GM19463 (cell line): Measurements from ENCODE around the gene ADGRV1.

Experiments
- ATAC-seq: cut with Tn5 transposase; IDR thresholded peaks from one replicate; pipeline ENCODE4 v1.9.1; 2021; ENCODE audit warnings: mild to moderate bottlenecking, moderate library complexity; ENCODE audit not compliant: unreplicated experiment

The ADGRV1 gene

DNA sequence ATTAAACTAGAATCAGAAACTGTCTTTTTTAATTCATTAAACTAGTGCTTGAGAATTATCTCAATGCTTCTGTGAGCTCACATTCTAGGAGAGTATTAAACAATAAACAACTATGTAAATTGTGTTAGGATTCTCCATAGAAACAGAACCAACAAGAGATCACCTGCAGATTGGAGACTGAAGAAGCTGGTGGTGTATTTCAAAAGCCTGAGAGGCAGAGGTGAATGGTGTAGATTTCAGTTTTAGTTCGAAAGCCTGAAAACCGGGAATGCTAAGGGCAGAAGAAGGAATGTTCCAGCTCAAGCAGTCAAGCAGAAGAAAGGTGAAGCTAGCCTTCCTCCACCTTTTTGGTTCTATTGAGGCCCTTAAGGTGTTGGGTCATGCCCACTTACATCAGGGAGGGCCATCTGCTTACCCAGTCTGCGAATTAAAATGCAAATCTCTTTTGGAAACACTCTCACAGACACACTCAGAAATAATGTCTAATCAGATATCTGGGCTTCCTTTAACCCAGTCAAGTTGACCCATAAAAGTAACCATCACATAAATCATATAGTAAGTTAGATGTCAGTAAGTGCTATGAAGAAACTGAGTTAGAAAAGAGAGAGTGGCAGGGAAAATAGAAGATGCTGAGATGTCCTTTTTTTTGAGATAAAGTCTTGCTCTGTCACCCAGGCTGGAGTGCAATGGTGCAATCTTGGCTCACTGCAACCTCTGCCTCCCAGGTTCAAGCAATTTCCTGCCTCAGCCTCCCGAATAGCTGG, 533.1 kb downstream of the ADGRV1 start:
- no peak for ATAC-seq

DNA sequence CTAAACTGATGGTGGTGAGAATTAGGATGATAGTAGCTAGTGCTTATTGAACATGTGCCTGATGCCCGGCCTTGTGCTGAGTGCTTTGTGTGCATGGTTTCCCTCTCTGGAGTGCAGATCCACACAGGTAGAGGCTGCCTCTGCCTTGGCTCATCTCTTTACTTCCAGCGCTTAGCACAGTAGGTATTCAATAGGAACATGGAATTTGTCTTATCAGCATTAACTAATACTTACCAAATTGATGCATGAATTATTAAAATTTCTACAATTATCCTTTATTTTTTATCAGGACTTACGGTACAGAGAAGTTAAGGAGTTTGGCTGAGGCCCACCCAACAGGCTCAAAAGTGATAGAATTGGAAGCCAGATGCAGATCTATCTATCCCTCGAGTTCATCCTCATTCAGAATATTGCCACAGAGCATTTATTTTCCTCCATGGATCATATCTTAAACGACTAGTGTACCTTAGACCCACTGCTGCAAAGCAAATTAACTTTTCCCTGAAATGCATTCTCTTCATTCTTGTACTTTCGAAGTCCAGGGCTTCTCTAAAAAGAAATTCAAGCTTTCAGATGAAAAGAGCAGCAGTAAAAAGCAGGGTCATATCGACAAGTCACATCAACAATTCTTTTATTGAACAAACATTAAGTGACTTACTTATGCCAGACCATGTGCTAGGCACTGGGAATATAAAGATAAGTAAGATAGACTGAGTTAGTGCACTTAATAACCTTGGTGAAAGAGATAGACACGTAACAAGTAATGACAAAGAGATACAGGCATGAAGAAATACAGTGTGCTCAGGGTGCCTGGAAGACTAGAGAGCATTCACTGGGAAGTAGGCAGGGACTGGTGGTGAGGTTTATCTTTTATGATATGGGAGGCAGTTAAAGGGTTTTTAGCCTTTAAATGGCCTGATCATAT, 534.5 kb downstream of the ADGRV1 start:
- no peak for ATAC-seq

DNA sequence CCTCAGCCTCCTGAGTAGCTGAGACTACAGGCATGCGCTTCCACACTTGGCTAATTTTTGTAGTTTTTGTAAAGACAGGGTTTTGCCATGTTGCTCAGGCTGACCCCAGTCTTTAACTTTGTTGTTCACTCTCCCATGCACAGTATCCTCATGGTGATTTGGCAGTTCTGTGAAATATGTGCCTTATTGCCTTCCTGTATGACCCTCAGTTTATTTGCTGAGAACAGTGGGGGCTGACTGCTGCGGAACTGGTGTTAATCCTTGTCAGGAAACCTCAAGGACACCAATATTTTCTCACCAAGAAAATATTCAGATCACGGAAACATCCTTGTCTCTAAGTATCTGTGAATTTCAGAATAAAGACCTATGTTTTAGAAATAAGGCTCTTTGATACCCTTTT, 536.7 kb downstream of the ADGRV1 start:
- no peak for ATAC-seq

DNA sequence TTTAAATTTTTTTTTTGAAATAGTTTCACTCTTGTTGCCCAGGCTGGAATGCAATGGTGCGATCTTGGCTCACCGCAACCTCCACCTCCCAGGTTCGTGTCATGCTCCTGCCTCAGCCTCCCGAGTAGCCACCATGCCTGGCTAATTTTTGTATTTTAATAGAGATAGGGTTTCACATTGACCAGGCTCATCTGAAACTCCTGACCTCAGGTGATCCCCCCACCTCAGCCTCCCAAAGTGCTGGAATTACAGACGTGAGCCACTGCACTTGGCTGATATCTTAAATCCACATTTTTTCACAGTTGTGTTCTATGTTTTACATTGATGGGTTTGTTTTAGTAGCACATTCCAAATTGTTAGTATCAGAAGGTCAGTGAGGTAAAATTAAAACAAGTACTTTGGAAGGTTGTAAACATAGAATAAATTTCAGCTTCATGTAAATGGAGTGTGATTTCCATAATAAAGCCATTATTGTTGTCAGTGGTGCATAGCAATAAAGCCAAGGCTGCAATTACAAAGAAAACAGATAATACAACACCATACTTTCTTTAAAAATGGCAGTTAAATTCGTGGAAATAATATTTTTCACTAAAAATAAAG, 537.3 kb downstream of the ADGRV1 start:
- no peak for ATAC-seq

DNA sequence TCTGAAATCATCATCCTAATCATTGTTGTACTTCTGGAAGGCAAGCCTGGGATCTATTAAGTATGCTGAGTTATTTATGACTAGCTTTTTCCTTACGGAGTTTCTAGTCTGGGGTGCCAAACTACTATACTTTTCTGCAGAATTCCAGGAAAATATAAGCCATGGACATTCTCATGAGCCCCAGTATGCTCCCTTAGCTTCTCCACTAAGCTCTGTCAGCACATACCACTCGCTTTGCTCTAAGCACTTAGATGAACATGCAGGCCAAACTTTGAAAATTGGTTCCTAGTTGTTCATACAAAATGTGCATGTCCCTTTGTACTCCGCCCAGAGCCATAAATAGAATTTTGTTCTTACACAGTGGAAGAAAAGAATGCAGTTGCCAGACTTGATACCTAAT, 539.9 kb downstream of the ADGRV1 start:
- no peak for ATAC-seq

DNA sequence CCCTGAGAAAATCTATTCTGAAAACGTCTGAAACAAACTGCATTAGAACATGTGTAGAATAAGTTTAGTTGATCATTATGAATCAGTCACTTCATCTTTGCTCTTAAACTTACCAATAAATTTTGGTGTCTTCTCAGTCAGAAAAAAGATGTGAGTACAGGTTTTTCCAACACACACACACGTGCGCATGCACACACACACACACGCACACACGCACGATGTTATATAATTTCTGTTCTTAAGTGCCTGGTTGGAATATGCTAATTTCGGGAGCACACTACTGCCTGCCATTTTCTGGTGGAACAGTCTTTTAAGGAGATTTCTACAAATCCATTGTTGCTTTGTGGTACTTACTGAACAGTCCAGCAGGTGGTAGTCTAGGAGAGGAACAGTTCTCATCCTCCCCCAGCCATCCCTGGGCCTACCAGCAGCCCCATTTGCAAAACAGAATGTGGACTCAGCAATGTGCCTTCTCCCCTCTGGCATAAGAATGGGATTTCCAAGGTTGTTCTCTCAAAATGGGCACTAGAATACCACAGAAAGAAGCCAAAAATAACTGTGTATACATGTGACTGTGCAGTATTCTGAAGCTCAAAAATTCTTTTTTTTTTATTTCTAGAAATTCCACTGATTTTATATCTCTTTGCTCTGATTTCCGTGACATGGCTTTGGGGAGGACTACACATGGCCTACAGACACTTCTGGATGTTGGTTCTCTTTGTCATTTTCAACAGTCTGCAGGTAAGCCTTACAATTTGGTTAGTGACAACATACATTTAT, 543.2 kb downstream of the ADGRV1 start:
- ATAC-seq: peak; percentile 98

DNA sequence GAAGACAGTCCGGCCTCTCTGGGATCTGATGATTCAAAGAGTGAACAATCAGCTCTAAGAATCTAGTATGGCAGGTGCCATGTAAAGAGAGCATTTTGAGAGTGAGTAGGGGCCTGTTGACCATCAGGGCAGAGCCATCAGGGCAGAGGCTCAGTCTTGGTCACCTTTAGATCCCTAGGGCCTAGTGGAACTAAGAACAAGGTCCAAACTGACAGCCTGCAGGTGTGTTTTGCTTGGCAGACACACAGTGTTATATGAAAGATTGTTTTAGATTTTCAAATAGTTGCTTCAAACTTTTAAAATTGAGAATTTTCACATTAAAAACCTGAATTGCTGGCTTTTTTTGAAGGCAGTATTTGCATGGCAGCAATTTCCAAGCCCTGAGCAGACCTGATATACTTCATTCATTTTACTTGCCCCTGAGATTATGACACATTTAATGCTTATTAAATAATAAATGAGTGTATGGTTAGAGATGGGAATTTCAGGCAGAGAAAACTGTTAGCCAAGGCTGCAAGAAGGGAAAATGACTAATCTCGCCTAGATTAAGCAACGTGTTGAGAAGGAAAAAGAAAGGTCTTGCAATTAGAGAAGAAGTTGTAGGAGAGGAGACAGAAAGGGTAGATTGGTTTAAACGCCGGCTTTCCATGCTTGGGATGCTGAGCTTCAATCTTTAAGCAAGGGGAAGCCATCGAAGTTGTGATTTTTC, 544.9 kb downstream of the ADGRV1 start:
- no peak for ATAC-seq

DNA sequence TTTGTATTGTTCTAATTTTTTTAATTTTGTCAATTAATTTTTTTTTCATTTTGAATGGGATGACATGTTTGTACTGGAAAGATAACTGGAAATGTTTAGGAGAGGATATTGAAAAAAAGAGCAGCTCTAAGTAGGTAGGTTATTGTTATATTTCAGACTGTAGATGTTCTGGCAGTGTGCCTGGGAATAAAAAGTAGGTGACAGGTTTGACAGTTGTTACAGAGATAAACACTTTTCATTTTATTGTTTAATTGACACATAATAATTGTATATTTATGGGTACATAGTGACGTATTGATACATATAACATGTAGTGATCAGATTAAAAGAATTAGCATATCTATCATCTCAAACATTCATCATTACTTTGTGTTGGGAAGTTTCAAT, 545.5 kb downstream of the ADGRV1 start:
- no peak for ATAC-seq

DNA sequence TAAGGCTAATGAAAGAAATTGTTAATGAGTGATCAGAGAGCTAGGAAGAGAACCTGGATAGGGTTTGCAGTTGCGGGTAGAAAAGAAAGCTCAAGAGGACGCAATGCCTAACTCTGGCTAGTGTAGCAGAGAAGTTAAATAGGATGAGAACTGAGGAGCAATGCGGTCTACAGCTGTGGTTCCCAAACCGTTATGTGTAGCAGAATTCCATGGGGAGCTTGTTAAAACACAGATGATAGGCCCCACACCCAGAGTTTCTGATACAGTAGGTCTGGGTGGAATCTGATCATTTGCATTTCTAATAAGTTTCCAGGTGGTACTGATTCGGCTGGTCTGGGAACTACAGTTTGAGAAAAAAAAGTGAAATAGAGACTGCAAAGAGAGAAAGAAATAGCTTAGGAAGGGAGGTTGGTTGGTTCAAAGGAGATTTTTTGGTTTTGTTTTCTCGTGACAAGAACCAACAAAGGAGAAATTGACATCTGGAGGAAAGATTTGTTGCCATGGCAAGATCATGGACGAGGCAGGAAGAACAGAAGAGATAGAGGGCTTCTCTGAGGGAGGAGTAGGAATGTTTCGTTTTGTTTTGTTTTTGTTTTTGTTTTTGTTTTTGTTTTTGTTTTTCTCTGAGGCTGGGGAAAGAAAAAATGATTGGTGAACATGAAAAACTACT, 548.4 kb downstream of the ADGRV1 start:
- no peak for ATAC-seq

DNA sequence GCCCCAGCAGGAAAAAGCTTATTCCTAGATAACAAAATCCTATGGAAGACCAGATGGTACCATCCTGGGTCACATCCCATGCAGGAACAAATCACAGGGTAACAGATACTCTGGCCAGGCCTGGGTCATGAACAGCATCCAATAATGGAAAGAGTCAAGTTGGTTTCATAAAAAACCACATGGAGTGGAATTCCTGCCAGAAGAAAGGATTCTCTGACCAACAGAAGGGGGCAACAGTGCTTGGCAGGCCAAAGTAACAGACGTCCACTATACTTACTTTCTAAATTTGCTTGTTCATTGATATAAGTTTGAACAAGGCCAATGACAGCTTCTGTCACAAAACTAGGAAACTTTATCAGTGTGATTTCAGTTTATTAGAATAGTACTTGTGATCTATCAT, 551.0 kb downstream of the ADGRV1 start:
- no peak for ATAC-seq

DNA sequence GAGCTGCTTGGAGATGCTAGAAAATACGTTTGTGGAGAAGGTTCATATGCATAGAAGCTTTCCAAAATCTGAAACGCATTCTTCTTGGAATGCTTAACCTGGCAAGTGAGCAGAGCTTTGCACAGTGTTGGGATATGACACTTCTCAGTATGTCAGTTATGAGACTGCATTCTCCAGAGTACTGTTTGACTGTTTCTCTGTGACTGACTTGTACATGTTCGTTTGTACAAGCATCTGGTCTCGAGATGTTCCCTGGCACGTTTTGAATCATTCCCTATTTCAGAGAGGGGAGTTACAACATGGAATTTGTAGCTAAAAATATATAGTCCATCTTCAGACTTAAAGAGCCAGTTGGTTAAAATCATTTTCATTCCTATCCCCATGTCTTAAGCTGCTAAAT, 552.1 kb downstream of the ADGRV1 start:
- no peak for ATAC-seq

DNA sequence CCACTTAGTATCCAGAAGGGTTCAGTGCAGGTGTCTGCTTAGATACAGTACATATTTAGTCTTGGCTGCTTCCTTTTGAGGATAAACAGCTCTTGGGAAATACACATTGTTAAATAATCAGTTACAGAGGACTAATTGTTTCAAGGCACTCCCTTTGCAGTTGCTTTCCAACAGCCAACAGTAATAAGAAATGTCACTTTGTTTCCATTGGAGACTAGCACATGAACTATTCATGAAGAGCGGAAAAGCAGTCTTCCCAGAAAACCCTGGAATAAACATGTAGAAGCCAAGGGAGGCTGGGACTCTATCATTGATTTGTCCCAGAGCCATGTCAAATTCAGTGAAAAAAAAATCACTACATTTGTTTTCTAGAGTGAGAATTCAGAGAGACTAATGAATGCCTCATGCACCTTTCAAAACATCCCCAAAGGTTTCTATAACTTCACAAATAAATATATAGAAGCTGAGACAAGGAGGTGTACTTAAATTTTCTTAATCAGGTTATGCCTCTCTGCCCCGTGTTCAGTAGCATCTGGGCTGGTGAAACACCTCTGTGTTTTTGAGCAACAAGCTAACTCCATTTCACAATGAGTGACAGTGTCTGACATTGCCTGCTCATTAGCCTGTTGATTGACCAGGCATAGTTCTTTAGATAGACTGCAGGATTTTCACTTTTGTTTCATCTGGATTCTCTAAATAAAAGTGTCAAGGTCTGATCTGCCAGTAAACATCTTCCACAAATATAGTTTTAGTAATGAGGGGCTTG, 553.1 kb downstream of the ADGRV1 start:
- no peak for ATAC-seq

DNA sequence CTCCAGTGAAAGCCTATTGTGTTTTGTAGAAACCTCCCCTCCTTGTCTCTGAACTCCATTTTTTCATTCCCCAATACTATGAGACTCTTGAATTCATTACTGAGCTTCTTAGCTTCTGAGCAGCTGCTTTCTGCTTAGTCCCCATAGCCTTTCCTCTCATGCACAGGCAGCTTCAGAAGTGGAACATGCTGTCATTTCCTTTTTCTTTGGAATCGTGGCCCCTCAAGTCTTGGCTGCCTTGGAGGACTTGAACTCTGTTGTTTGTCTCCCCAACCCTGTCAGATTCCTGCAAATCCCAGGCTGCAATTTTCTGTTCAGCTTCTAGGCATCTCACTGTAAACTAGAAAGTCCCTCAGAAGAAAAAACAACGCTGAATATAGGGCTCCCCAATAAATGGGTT, 556.1 kb downstream of the ADGRV1 start:
- no peak for ATAC-seq

DNA sequence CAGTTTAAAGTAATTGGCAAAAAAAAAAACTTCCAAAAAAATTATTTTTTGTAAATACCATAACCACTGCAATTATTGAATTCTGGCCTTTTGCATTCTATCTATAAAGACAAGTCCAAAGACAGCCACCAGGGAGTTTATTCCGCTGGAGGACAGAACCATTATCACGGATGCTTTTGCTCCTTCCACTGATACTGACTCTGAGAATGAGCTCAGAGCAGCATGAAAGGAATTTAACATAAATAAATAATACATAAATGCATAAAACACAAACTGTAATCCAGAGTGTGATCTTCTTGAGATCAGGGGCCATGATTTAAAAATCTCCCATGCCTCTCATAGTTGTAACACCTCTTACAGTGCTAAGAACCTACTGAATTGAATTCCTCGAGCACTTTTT, 559.8 kb downstream of the ADGRV1 start:
- no peak for ATAC-seq

DNA sequence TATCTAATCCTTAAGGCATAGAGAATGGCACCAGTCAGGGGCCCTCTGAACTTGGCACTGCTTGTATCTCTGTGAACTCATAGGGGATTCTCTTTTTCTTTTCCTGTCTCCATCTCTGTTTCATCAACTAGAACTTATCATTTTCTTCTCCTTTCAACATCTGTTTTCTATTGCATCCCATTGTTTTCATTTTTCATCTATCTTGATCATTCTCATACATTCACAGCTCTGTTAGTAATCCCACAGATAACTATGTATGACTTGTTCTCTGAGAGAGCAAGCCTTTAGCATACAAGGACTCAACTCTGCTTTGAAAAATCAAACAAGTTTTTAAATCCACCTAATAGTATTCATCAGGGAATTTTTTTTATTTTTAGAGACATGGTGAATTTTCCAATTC, 560.2 kb downstream of the ADGRV1 start:
- ATAC-seq: no peak

DNA sequence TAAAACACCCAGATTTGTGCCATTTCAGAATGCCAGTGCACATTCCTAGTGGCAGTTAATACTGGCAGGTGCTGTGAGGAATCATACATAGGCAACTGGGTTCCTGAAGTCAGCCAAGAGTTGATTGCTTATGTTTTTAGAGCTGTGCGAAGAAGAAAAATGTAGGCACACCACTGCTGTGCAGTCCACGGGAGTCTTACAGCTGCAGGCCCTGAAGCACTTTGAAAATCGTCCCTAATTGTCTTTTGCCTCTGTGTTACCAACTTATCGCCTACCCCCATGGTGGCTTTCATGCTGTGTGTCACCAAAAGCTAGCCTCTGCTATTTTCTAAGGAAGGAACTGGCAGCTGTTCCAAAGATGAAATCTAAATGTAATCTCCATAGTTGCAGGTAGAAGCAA, 560.6 kb downstream of the ADGRV1 start:
- no peak for ATAC-seq

DNA sequence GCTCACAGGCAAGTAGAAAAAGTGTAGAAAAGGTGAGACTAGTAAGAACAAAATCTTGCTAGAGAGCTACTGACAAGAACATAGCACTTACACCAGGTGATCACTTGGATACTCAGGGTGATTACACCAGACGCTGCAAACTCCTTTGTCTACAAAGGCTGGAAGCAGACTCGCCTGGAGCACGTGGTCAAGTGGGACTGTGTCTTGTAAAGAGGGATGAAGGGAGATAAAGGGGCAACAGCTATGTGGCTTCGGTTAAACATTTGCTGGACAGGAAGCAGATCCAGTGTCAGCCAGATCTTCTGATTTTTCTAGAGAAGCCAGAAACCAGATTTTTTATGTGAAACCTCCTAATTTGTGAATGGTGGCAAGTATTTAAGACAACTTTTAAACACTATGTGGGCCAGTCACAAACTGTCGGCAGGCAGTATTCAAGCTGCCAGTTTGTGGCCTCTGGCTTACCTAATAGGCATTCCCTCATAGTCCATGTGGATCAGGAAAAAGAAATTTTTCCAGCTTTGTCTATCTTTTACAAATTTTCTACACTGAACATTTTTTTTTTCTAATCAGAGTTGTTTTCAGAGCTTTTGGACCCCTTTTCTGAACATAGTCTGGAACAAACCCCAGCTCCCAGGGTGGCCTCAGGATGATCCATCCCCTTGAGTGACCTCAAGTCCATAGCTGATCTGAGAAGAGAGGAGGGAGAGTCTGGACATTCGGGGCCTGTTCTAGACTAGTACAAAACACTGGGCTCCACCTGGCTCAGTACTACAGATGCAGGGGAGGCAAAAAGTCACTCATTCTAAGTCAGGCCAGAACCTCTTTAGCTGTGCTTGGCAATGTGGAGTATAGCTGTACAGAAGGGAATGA, 561.6 kb downstream of the ADGRV1 start:
- no peak for ATAC-seq

DNA sequence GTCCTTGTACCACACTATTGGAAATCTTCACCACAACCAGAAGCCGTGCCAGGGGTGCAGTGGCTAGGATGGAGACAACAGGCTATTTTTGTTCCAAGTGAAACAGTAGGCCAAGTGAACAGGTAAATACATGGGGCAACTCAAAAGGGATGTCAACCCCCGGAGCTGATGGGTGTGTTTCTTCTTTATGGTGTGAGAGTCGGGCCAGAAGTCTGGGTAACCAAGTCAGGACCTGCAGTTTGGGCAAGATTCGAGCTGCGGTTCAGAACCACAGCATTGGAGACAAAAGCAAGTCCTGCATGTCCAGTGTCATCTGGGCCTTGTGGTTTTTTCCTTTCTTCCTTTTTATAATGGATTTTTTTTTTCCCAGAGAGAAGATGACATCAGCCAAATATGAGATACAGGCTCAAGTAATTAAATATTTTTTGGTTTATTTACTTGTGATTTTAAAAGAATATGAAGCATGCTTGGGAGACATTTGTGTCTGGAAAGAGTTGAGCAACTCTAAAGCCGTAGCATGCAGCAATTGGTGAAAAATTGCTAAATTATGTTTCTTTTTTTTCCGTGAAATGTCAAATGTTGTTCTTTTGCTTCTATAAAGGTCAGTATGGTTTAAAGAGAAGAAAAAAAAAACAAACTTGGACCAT, 562.9 kb downstream of the ADGRV1 start:
- ATAC-seq: no peak
